Ishikawa (cell line): ENCODE measurements around the gene ATRX.

Source experiments
- EP300 ChIP-seq: IDR thresholded peaks from 2 replicates; pipeline ENCODE4 v1.6.1; 2012; ENCODE audit warnings: borderline replicate concordance
- NFIC ChIP-seq: IDR thresholded peaks from 2 replicates; pipeline ENCODE4 v1.6.1; 2012
- TAF1 ChIP-seq: IDR thresholded peaks from 2 replicates; pipeline ENCODE4 v1.6.1; 2012; ENCODE audit warnings: low read depth, mild to moderate bottlenecking
- TCF12 ChIP-seq: IDR thresholded peaks from 2 replicates; pipeline ENCODE4 v1.6.1; 2012; ENCODE audit warnings: low read depth
- TF ChIP-seq, protein P1 (sequence below): IDR thresholded peaks from 2 replicates; pipeline ENCODE4 v1.6.1; 2012; ENCODE audit warnings: low read depth, mild to moderate bottlenecking

GRCh38 chrX:77561372-77561771 is 224.6 kb downstream of the ATRX start:
- TF ChIP-seq TAF1 (no peak), EP300 (no peak), TCF12 (no peak), NFIC (no peak)
- TF ChIP-seq, protein P1, sequence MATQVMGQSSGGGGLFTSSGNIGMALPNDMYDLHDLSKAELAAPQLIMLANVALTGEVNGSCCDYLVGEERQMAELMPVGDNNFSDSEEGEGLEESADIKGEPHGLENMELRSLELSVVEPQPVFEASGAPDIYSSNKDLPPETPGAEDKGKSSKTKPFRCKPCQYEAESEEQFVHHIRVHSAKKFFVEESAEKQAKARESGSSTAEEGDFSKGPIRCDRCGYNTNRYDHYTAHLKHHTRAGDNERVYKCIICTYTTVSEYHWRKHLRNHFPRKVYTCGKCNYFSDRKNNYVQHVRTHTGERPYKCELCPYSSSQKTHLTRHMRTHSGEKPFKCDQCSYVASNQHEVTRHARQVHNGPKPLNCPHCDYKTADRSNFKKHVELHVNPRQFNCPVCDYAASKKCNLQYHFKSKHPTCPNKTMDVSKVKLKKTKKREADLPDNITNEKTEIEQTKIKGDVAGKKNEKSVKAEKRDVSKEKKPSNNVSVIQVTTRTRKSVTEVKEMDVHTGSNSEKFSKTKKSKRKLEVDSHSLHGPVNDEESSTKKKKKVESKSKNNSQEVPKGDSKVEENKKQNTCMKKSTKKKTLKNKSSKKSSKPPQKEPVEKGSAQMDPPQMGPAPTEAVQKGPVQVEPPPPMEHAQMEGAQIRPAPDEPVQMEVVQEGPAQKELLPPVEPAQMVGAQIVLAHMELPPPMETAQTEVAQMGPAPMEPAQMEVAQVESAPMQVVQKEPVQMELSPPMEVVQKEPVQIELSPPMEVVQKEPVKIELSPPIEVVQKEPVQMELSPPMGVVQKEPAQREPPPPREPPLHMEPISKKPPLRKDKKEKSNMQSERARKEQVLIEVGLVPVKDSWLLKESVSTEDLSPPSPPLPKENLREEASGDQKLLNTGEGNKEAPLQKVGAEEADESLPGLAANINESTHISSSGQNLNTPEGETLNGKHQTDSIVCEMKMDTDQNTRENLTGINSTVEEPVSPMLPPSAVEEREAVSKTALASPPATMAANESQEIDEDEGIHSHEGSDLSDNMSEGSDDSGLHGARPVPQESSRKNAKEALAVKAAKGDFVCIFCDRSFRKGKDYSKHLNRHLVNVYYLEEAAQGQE, result no peak
